Activated CD4-positive, alpha-beta T cell treated with anti-CD3 and anti-CD28 coated beads for 1 hour (primary cell): ENCODE data around the gene PON3.

Experiments used
- DNase-seq: peaks from one replicate; pipeline ENCODE4 v3.0.0-alpha.2; 2020

The PON3 gene

GRCh38 chr7:95396136-95397032 lies at the start of gene PON3:
TSS of gene PON3 (minus strand) at chr7:95396375. CDS start at chr7:95396350, 25 bp downstream.
- DNase-seq, result no peak

- no peak for DNase-seq
Observed at GRCh38 chr7:95444796-95445195, 48.6 kb upstream of the PON3 start.

- DNase-seq, result no peak
Observed at GRCh38 chr7:95441042-95441823, 45.1 kb upstream of the PON3 start.

GRCh38 chr7:95440394-95441038 lies 44.3 kb upstream of the PON3 start:
- DNase-seq, result no peak

GRCh38 chr7:95436407-95436806 lies 40.2 kb upstream of the PON3 start:
- DNase-seq, result no peak

- no peak for DNase-seq
Observed at GRCh38 chr7:95435422-95435780, 39.2 kb upstream of the PON3 start.

GRCh38 chr7:95434557-95435421 lies 38.6 kb upstream of the PON3 start, which contains the start of gene PON2:
TSS of gene PON2 (minus strand) at chr7:95435028. CDS start at chr7:95434951, 77 bp downstream.
- peak; percentile 9 for DNase-seq

- no peak for DNase-seq
Observed at GRCh38 chr7:95433952-95434556, 37.9 kb upstream of the PON3 start.

GRCh38 chr7:95433129-95433528 lies 37.0 kb upstream of the PON3 start:
- no peak for DNase-seq

- DNase-seq, result no peak
Observed at GRCh38 chr7:95432606-95433005, 36.4 kb upstream of the PON3 start.

GRCh38 chr7:95430864-95431263 lies 34.7 kb upstream of the PON3 start:
- DNase-seq, result no peak

- DNase-seq, result no peak
Observed at GRCh38 chr7:95429241-95429990, 33.2 kb upstream of the PON3 start.

GRCh38 chr7:95427914-95428516 lies 31.8 kb upstream of the PON3 start:
- DNase-seq, result no peak

GRCh38 chr7:95427166-95427565 lies 31.0 kb upstream of the PON3 start:
- no peak for DNase-seq

GRCh38 chr7:95425694-95426093 lies 29.5 kb upstream of the PON3 start:
- no peak for DNase-seq

- DNase-seq, result no peak
Observed at GRCh38 chr7:95424716-95425115, 28.5 kb upstream of the PON3 start.

GRCh38 chr7:95421847-95422444 lies 25.8 kb upstream of the PON3 start:
- DNase-seq, result no peak

- no peak for DNase-seq
Observed at GRCh38 chr7:95421000-95421846, 25.0 kb upstream of the PON3 start.

- no peak for DNase-seq
Observed at GRCh38 chr7:95412075-95412474, 15.9 kb upstream of the PON3 start.
